Measurements from ENCODE around the gene TCEA3.

Gene TCEA3

GRCh38 chr1:23358310-23358875 is 66.2 kb downstream of the TCEA3 start:
- Histone ChIP-seq H3K9ac (ENCODE audit: low read length) (no peak overlapping the region), H3K4me3 (ENCODE audit: low read length) (no peak overlapping the region), H4K20me1 (ENCODE audit: insufficient read depth, low read length) (no peaks in the 10 kb centered on the region), H3K4me2 (ENCODE audit: low read length) (no peak overlapping the region), H3K4me1 (ENCODE audit: low read length) (no peaks in the 10 kb centered on the region), H3K79me2 (ENCODE audit: low read length) (no peaks in the 10 kb centered on the region), H2AFZ (ENCODE audit: low read depth, low read length) (no peak overlapping the region), H3K27me3 (ENCODE audit: low read depth, low read length) (no peaks in the 10 kb centered on the region), H3K36me3 (replicated peaks; ENCODE audit: low read depth, low read length) (peaks cover 36% of the 10 kb centered on the region), H3K27ac (ENCODE audit: low read length) (no peak overlapping the region), H3K9me3 (ENCODE audit: insufficient read depth, low read length) (peaks cover 17% of the 10 kb centered on the region; the same call in 1 of the 2 replicates)
- TF ChIP-seq CTCF (IDR thresholded peaks at IDR 0.05; ENCODE audit: low read depth, low read length) = no peak
- TF ChIP-seq EZH2phosphoT487 (IDR thresholded peaks at IDR 0.05; ENCODE audit: low read depth) = no peak

GRCh38 chr1:23357138-23357908 is 67.2 kb downstream of the TCEA3 start:
- H3K36me3 ChIP-seq (replicated peaks; ENCODE audit: low read depth, low read length) = peaks cover 27% of the 10 kb centered on the region

GRCh38 chr1:23356471-23357137 is 67.9 kb downstream of the TCEA3 start:
- TF ChIP-seq EZH2phosphoT487 (IDR thresholded peaks at IDR 0.05; ENCODE audit: low read depth) (no peak), CTCF (IDR thresholded peaks at IDR 0.05; ENCODE audit: low read depth, low read length) (no peak)
- Histone ChIP-seq H3K27me3 (ENCODE audit: low read depth, low read length) (no peaks in the 10 kb centered on the region), H3K27ac (ENCODE audit: low read length) (no peak overlapping the region), H3K36me3 (replicated peaks; ENCODE audit: low read depth, low read length) (peaks cover 19% of the 10 kb centered on the region), H3K4me2 (ENCODE audit: low read length) (no peak overlapping the region), H3K4me3 (ENCODE audit: low read length) (no peak overlapping the region), H3K9ac (ENCODE audit: low read length) (no peak overlapping the region), H3K9me3 (ENCODE audit: insufficient read depth, low read length) (peaks cover 3% of the 10 kb centered on the region; the same call in 1 of the 2 replicates), H3K4me1 (ENCODE audit: low read length) (no peaks in the 10 kb centered on the region), H2AFZ (ENCODE audit: low read depth, low read length) (no peak overlapping the region), H3K79me2 (ENCODE audit: low read length) (no peaks in the 10 kb centered on the region), H4K20me1 (ENCODE audit: insufficient read depth, low read length) (no peaks in the 10 kb centered on the region)

More at GRCh38 chr1:23357138-23357908, 67.2 kb downstream of the TCEA3 start:
- Histone ChIP-seq H3K9ac (ENCODE audit: low read length) (no peak overlapping the region), H3K27ac (ENCODE audit: low read length) (no peak overlapping the region), H3K4me1 (ENCODE audit: low read length) (no peaks in the 10 kb centered on the region), H4K20me1 (ENCODE audit: insufficient read depth, low read length) (no peaks in the 10 kb centered on the region), H3K9me3 (ENCODE audit: insufficient read depth, low read length) (peaks cover 10% of the 10 kb centered on the region; the same call in 1 of the 2 replicates), H3K4me3 (ENCODE audit: low read length) (no peak overlapping the region), H3K79me2 (ENCODE audit: low read length) (no peaks in the 10 kb centered on the region), H2AFZ (ENCODE audit: low read depth, low read length) (no peak overlapping the region), H3K4me2 (ENCODE audit: low read length) (no peak overlapping the region), H3K27me3 (ENCODE audit: low read depth, low read length) (no peaks in the 10 kb centered on the region)
- TF ChIP-seq EZH2phosphoT487 (IDR thresholded peaks at IDR 0.05; ENCODE audit: low read depth) (no peak), CTCF (IDR thresholded peaks at IDR 0.05; ENCODE audit: low read depth, low read length) (no peak)

GRCh38 chr1:23354245-23354644 is 70.3 kb downstream of the TCEA3 start:
- Histone ChIP-seq H3K36me3 (replicated peaks; ENCODE audit: low read depth, low read length) (no peaks in the 10 kb centered on the region), H3K9ac (ENCODE audit: low read length) (no peak overlapping the region), H3K4me1 (ENCODE audit: low read length) (no peaks in the 10 kb centered on the region), H3K27ac (ENCODE audit: low read length) (no peak overlapping the region), H4K20me1 (ENCODE audit: insufficient read depth, low read length) (no peaks in the 10 kb centered on the region), H3K9me3 (ENCODE audit: insufficient read depth, low read length) (no peaks in the 10 kb centered on the region), H3K4me3 (ENCODE audit: low read length) (no peak overlapping the region), H3K79me2 (ENCODE audit: low read length) (no peaks in the 10 kb centered on the region), H3K4me2 (ENCODE audit: low read length) (no peak overlapping the region), H2AFZ (ENCODE audit: low read depth, low read length) (no peak overlapping the region), H3K27me3 (ENCODE audit: low read depth, low read length) (no peaks in the 10 kb centered on the region)
- no peak for TF ChIP-seq EZH2phosphoT487 (IDR thresholded peaks at IDR 0.05; ENCODE audit: low read depth)
- TF ChIP-seq CTCF (IDR thresholded peaks at IDR 0.05; ENCODE audit: low read depth, low read length) = no peak
